GM10248 (cell line): Measurements from ENCODE around the gene RGS7.

Source experiments
- CTCF ChIA-PET: fragments of 300-600 bp; sonication (Branson Sonifier 250); formaldehyde crosslinking; extraction: SDS; loops from one replicate; lab custom pipeline; 2021; ENCODE audit warnings: antibody characterized with exemption; lab: Yijun Ruan, JAX
- POLR2A ChIA-PET: fragments of 350-650 bp; sonication (Branson Sonifier 250); formaldehyde crosslinking; extraction: SDS; loops from one replicate; lab custom pipeline; 2020; ENCODE audit warnings: antibody characterized with exemption; lab: Yijun Ruan, JAX
- DNase-seq: peaks from one replicate; pipeline ENCODE4 v3.0.0; 2012; ENCODE audit errors: extremely low spot score
- CTCF ChIP-seq: IDR thresholded peaks from 2 replicates; pipeline ENCODE4 v1.5.1; 2012; ENCODE audit warnings: mild to moderate bottlenecking, low read depth; ENCODE audit errors: extremely low read depth, missing control alignments, control extremely low read depth

Gene RGS7

DNA sequence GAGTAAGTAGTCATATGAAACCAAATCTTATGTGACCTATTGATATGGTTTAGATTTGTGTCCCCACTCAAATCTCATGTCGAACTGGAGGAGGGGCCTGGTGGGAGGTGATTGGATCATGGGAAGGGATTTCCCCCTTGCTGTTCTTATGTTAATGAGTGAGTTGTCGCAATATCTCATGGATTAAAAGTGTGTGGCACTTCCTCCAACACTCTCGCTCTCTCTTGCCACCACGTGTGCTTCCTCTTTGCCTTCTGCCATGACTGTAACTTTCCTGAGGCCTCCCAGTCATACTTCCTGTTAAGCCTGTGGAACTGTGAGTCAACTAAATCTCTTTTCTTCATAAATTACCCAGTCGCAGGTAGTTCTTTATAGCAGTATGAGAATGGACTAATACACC lies 241.2 kb downstream of the RGS7 start:
- CTCF ChIA-PET, result no interaction called here
- POLR2A ChIA-PET, result no interaction called here
- TF ChIP-seq CTCF, result no peak
- DNase-seq, result no peak

GRCh38 chr1:241114699-241115233 lies 242.2 kb downstream of the RGS7 start:
- ChIA-PET CTCF (interaction anchor here (1.2 kb wide), 1 partner anchor 9 kb away, joined by 3 read pairs; no protein-coding TSS in a partner anchor), POLR2A (no interaction called here)
- DNase-seq, result no peak
- no peak for TF ChIP-seq CTCF

- TF ChIP-seq CTCF, result no peak
- no peak for DNase-seq
- POLR2A ChIA-PET, result no interaction called here
- CTCF ChIA-PET, result interaction anchor here (1.2 kb wide), 1 partner anchor 8 kb away, joined by 3 read pairs; no protein-coding TSS in a partner anchor
These were observed 243.4 kb downstream of the RGS7 start for GRCh38 chr1:241113557-241113956.

- no peak for DNase-seq
- no peak for TF ChIP-seq CTCF
- ChIA-PET CTCF (no interaction called here), POLR2A (no interaction called here)
These were observed 248.0 kb downstream of the RGS7 start for GRCh38 chr1:241109039-241109438.

DNA sequence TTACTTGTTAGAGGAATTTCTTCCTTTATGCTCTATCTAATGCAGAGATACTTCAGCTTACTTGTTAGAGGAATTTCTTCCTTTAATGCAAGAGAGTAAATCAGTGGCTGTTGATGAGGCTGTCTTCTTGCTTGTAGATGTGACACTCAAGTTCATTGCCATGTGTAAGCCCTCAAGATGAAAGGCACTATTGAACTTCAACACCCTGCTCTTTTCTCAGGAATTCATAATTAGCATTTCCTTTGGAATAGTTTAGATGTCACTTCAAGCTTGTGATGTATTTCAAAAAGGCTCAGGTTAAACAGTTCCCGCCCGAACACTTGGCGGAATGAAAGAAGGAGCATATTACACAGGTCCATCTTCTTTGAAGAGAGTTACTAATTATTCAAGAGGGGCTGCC lies 251.9 kb downstream of the RGS7 start:
- TF ChIP-seq CTCF, result no peak
- DNase-seq, result no peak
- ChIA-PET POLR2A (no interaction called here), CTCF (interaction anchor here (0.7 kb wide), 1 partner anchor 9 kb away, joined by 3 read pairs; no protein-coding TSS in a partner anchor)

DNA sequence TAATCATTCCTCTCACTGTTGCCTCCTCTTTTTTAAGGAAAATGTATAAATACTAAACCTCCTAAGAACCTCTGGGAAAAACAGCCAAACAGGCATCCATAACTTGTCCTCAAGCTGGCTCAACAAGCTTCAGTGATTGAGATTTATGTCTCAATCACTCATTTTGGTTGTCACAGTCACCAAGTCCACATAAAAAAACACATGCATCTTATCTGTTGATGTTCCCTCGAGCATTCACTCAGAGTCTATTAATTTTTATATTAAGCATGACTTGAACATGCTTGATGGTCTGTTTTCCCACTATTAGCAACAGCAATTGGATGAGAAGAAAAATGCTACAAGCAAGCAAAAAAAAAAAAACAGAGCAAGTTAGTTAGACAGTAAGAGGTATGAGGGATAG lies 254.3 kb downstream of the RGS7 start:
- ChIA-PET CTCF (no interaction called here), POLR2A (no interaction called here)
- no peak for TF ChIP-seq CTCF
- DNase-seq, result no peak
